Measurements from ENCODE around the gene RBKS.

The RBKS gene

DNA sequence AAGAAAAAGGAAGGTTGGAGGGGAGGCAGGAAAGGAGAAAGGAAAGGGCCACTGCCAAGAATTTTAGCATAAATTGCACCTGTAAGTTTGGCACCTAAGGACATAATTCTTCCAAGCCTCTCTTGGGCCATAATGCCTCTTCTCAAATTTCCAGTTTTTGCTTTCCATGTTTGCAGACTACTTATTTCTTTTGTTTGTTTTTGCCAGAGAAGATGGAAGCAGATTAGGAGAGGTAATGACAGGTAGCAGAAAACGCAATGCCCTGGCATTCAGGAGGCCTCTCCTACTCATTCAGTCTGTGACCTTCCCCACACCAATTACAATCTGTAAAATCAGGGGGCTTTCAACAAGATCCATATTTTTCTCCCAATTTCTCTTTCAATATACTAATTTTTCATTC lies 61.9 kb downstream of the RBKS start:
- no peak for DNase-seq

DNA sequence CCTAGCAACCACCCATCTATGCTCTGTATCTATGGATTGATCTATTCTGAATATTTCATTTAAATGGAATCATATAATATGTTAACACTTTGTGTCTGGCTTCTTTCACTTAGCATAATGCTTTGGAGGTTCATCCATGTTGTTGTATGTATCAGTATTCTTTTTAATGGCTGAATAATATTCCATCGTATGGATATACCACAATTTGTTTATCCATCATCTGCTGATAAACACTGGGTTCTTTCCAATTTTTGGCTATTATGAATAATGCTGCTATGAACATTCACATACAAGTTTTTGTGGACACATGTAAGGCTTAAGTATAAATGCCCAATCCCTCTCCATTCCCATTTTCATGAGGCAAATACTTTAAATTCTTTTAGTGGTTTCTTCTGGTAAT lies 65.8 kb downstream of the RBKS start:
- DNase-seq, result no peak

- no peak for DNase-seq
These were observed 66.6 kb downstream of the RBKS start for GRCh38 chr2:27823569-27823968.

DNA sequence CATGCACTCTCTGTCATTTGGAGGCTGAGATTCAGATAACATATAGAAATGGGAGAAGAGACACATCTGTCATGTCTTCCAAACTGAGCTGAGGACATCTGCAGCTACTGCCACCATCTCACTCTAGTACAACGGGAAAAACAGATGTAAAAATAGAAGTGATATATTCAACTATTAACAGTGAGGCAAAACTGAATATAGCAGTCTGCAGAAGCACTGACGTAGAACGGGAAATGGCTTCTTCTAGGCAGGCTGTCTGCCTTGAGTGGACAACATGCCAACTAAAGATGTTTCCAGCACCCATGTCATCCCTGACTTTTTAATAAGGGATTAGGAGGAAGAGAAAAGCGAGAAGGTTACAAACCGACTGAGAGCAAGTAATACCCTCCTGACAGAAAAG lies 67.1 kb downstream of the RBKS start:
- no peak for DNase-seq

DNA sequence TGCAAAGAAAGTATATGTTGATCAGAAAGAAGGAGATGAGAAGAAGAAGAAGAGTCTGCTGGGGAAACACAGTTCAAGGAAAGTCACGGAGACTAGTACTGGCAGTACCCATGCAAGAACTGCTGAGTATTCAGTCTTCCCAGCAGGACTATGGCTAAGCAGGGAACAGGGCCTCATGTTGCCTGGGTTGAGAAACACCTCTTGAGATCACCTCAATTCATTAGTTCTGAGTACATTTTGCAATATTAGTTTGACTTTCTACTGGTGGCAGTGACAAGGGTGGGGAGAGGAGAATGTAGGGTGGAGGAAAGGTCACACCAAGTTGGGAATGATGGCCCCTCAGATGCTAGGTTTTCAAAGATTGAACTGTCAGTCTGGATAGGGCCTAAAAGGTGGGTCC lies 68.1 kb downstream of the RBKS start:
- no peak for DNase-seq

- DNase-seq, result no peak
These were observed 74.2 kb downstream of the RBKS start for GRCh38 chr2:27815860-27816438.

DNA sequence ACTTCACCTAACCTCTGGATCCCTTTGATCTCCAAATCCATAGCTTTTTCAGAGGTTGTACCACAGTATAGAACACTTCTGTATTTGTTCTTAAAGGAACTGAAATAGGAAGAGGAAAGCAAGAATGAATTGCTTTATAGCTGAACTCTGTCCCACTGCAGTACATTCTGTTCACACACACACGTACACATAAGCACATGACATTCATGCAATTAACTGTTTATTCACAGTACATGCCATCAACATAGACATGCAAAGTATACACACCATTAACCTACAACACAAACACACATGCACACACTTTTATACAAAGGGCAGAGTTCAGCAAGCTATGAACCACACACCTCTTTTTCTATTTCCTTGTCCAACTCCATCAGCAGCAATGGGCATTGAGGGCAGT lies 75.4 kb downstream of the RBKS start:
- DNase-seq, result no peak

- no peak for DNase-seq
These were observed 78.4 kb downstream of the RBKS start for GRCh38 chr2:27811768-27812167.

DNA sequence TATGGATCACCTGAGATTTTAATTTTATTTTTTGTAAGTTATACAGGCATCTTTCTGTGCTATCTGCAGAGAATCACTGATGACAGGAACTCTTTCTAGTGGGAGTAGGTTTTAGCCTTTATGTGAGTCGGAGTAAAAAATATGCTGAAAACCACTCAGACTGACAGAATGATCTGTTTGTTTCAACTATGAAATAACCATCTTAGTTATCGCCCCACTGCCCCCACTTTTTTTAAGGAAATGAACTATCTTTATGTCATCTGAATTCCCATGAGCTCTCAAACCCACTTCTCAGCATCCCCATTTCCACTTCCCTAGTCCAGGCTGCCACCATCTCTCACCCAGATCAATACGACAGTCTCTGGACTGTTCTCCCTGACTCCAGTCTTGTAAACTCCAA lies 79.7 kb downstream of the RBKS start:
- no peak for DNase-seq

GRCh38 chr2:27809761-27810241 lies 80.4 kb downstream of the RBKS start:
- no peak for DNase-seq

DNA sequence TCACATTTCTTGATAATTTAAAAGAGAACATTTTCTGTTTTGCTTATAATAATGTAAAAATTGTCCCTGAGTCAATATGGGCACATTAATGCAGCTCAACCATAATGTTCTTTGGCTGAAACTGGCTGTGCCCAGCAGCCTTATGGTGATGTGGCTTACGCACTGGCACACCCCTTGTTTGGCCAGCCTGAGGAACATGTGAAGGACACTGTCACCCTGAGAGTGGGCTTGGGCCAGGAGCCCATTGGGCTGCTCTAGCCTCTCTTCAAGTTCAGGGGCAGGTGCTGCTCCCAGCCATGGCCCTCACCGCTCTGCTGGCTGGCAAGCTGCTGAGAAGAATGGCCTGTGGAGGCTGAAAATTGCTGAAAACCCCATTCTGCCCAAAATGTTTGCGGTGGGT lies 81.2 kb downstream of the RBKS start:
- DNase-seq, result no peak

- no peak for DNase-seq
These were observed 81.8 kb downstream of the RBKS start for GRCh38 chr2:27808418-27808817.

- no peak for DNase-seq
These were observed 82.7 kb downstream of the RBKS start for GRCh38 chr2:27807476-27807875.

GRCh38 chr2:27806311-27807059 lies 83.7 kb downstream of the RBKS start:
- DNase-seq, result no peak

- DNase-seq, result no peak
These were observed 85.0 kb downstream of the RBKS start for GRCh38 chr2:27805180-27805579.

DNA sequence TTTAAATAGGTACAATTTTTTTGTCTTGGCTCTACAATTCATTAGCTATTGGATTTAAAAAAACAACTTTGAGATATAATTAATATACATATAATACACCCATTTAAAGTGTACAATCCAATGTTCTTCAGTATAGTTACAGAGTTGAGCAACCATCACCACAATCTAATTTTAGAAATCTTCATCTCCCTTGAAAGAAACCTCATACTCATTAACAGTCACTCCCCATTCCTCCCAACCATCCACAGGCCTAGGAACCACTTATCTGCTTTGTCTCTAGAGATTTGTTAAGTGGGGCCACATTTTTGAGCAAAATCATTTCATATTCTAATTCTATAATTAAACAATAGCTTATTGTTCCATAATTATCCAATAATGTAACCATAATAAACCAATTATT lies 86.0 kb downstream of the RBKS start:
- no peak for DNase-seq

- DNase-seq, result no peak
These were observed 87.1 kb downstream of the RBKS start for GRCh38 chr2:27803046-27803445.

DNA sequence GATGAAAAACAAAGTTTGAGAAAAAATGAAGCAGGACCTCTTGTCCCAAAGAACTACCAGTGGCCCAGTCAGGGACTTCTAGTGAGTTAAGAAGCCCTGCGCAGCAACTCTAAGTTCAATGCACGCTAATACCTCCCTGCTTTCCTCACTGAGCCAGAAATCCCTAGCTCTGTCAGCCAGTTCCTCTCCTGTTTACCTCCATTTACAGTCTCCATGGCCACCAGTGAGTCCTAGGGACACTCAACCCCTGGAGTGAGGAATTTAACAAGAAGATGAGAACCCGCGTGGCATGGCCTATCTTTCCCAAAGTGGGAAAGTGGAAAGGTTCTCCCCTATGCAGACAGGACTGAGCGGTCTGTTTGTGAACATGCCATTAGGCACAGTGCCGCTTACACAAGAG lies 87.6 kb downstream of the RBKS start:
- DNase-seq, result no peak

GRCh38 chr2:27800856-27801255 lies 89.3 kb downstream of the RBKS start:
- no peak for DNase-seq

DNA sequence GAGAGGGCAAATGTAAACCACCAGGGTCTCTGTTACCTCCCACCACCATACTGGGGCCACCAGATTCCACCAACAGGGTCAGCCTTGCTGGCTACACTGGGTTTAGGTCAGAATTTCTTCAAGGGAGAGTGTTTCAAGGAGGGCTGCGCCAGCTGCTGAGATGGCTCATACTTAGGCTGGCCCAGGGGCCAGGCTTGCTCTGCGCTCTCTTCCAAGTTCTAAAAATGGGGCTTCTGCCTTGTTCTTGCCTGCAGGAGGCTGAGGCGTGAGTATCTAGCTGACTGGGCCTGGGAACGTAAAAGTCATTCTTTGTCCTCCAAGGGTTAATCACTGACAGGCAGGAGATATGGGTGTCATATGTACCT lies 90.6 kb downstream of the RBKS start:
- no peak for DNase-seq

DNA sequence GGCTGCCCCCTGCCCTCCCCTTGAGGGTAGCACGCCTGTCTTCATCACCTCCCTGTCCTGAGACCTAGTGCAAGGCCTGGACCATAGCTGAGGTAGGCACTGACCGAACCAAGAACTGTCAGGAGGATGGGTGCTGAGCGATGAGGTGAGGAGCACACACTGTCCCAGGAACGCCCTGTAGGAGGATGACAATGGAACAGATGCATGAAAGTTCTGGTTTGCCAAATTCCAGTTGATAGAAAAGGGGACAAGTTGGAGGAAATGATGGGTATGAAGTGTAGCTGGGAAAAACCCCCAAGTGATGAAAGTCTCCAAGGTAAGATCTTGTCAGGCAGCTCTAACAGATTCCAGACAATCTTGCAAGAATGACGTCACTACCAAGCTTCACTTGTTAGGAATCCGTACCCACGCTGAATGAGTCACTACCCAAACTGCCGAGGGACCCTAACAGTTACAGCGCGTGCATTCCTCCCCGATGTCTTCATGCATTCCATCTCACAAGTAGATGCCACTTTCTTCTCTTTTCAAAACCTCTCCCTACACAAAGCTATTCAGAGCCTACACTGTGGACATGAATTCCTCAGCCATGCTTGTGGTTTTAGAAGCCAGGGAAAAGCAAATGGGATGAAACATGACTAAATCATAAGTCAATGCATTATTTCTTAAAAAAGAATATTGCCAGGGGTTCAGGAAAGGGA lies 91.1 kb downstream of the RBKS start:
- no peak for DNase-seq

GRCh38 chr2:27798486-27798885 lies 91.7 kb downstream of the RBKS start:
- DNase-seq, result no peak

DNA sequence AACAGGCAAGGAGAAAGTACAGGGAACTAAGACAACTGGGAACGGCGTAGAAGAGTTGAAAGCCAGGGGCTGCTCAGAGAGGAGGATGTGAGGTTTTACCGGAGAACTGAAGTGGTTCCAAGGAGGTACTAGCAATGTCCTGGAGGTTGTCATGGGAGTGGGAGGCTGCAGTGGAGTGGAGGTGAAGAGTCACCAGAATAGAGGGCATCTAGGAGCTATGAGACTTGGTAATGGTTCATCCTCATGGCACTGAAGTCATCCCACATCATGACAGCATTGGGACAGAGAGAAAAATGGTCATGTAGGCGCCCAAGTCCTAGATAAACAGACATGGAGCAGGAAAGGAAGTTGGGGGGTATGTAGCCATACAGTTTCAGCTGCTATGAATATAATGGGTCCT lies 92.3 kb downstream of the RBKS start:
- DNase-seq, result no peak

Measured in activated CD4-positive, CD25-positive, alpha-beta regulatory T cell treated with anti-CD3 and anti-CD28 coated beads, Interleukin-2, amount 50 U/mL, for 72 hours (primary cell).